Activated CD8-positive, alpha-beta memory T cell treated with anti-CD3 and anti-CD28 coated beads, Interleukin-2, amount 50 U/mL, for 4 hours (primary cell): ENCODE measurements around the gene ZNF385A.

ENCODE experiments used
- DNase-seq: peaks from one replicate; pipeline ENCODE4 v3.0.0-alpha.2; 2020

Gene ZNF385A

DNA sequence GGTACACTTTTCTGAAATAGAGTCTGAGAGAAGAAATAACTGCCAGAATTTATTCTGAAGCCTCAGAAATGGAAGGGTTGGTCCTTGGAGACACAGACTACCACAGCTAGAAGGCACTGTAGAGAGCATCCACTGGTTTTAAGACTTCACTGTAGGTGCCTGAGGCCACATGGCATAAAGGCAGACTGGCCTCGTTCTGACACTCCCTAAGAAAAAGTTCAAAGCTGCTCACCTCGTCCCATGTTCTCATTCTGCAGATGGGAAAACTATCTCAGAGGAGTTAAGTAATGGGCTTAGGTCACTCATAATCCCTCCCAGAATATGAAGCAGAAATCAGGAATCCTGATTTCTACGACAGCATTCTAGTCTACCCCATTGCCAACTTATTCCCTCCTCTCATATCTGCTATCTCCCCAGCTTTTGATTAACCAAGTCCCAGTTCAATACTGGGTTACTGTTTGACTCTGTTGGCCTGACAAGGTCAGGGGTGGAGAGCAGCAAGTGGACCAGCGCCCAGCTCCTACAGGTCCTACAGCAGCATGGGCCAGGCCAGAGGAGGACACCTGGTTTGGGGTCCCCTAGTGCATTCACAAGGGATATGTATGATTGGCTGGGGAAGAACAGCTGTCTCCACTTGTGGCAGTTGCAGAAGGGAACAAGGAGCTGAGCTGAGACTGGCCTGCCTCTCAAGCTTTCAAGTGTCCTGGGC is 30.8 kb upstream of the ZNF385A start:
- no peak for DNase-seq

DNA sequence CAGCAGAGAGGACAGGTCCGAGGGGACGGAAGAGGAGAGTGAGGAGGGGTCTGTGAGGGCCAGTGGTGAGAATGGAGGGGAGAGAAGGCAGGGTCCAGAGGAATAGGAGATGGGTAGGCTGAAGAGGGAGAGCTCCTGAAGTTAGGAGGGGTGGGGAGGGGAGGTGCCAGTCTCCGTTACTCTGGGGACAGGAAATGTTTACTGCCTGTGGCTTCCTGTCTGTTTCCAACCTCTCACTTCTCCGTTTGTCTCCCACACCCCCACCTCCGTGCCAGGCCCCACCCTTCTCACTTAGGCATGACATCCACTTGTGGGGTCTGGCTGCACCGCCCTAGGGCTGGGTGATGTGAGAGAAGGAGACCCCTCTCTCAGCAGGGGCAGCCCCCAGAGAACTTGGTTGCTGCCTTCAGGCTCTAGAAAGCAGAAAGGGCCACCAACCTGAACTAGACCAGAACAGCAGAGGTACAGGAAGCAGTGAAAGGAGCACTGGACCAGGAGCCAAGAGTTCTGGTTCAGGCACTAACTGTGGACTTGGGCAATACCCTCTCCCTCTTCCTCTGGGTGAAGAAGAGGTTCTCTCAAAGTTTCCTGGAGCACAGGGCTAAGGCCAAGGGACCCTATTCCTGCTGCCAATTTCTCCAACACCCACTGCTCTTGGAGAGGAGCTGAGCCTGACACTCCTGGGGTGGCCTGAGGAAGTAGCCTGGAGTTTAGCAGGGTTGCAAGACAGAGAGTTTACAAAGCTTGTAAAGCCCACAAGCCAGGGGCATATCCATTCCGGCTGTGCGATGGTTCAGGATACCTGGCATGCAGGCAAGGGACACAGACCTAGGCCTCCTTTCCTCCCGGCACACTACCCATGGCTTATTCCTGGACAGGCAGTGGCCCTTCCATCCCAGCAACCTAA is 29.0 kb upstream of the ZNF385A start:
- peak; percentile 74 for DNase-seq

DNA sequence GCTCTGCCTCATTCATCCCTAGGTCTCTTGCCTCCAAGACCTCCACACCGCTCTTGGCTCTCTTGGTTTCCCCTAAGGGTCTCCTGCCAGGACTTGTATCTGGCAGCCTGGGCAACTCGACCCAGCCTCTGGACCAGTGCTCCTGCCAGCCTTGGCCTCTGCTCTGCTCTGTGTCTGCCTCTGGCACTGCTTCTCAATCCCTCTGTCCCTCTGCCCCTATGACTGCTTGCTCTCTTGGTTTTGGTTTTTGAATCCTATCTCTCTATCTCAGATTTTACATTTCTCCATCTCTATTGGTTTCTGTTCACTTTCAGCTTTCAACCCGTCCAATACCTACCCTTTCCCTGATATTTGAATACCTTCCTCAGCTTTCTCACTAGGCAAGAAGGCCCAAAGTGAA is 28.3 kb upstream of the ZNF385A start:
- DNase-seq = no peak

DNA sequence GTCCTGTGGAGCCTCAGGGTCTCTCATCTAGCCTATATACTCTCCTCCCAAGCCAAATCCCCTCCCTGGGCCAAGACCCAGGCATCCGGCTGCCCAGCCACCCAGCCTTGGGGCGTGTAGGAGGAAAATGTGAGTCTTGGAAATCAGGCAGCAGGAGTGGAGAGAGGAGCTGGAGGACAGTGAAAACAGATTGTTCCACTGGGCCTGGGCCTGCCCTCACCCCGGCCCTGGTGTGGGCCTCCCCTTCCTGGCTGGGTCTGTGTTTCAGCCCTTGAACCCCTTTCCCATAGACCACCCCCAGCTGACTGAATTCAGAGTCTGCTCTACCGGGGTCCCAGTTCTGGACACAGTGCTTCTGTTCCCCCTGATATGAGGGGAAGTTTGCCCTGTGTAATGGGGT is 27.8 kb upstream of the ZNF385A start:
- DNase-seq = no peak

DNA sequence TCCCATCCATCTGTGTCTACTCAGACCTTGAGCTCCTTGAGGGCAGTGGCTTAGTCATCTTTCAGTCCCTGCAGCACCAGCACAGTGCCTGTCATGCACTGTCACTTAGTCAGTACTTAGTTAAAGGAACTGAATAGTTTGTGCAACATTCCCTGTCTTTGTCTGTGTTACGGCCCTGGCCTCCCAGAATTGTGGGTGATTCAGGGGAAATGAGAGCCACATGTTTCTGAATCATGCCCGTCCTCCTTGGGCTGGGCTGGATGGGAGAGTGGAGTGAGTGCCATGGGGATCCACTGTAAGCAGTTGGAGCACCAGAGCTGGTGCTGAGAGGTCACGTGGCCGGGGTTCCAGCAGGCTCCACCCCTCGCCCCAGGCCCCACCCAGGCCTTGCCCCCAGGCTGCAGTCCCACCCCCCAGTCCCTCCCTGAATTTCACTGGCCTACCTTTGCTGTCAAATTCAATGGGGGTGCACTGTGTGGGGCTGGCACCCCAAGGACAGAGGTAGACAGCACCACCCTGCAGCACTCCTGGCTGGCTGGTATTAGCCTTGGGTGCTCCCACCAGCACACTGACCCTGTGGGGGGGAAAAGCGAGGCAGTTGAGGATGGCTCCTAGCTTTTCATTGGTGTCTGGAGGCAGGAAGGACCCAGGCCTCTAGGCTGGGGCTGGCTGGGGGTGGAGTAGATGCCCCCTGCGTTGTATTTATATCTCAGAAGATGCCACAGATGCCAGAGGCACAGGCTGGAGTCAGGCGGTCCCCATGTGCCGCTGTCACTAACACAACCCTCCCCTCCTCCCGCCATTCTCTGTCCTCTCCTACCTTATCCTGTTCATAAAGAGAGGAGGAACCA is 27.1 kb upstream of the ZNF385A start:
- no peak for DNase-seq

DNA sequence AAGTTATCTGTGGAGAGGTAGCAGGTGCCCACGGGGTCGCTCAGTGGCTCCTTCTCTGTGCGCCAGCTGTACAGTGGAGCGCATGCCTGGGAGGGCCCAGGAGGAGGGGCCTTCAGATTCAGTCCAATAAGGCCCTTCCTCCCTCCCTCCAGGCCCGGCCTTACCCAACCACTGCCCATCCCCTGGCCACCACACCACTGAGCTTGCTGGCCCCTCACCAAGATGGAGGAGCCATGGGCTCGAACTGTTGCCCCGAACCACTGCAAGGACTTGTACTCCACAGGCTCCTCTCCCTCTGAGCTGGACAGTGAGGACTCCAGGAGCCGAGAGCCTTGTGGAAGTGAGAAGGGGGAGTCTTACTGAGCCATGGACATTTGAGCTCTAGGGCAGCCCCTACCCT is 24.7 kb upstream of the ZNF385A start:
- DNase-seq = no peak

DNA sequence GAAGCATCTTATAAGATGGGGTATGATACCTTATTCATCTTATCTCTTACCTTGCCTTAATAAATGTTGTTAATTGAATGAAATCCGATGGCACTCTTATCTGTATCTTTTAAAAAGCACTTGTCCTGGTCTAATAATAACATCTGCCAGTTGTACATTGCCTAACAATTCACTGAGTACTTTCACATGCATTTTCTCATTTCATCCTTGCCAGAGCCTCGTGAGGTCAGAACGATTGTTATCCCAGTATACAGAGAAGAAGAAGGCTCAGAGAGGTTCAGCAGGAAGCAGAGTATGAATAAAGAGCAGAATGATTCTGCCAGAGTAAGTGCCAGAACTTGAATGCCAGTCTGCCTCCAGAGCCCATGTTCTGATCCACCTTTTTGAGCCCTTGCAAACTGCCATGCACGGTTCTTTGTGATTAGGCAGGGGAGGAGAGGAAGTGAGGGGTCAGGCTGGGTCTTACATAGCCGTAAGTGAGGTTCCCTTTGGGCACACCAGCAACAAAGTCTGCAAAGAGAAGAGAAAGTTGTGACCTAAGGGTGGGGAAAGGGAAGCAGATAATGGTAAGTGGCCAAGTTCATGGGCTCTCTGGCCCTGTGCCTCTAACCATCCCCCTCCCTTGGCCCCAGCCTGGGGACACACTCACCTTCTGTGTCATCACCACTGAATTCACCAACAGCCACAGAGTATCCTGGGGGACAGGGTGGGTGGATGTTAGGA is 22.8 kb upstream of the ZNF385A start:
- DNase-seq = no peak

DNA sequence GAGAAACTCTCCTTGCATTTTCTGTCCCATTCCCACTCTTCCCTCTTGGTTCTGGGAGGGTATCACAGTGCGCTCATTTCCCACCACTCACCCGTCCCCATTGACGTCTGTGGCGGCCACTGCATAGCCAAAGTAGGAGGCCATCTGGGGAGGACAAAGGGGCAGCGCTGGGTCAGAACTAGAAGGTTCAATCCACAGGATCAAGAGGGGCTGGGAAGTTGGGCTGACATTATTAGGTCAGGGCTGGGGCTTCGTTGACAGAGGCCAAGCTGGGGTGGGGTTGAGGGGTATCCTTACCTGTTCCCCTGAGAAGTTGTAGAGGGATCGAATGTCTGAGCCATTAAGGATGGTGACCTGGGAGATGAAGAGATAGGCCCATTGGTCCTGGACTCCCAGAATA is 21.0 kb upstream of the ZNF385A start:
- no peak for DNase-seq

DNA sequence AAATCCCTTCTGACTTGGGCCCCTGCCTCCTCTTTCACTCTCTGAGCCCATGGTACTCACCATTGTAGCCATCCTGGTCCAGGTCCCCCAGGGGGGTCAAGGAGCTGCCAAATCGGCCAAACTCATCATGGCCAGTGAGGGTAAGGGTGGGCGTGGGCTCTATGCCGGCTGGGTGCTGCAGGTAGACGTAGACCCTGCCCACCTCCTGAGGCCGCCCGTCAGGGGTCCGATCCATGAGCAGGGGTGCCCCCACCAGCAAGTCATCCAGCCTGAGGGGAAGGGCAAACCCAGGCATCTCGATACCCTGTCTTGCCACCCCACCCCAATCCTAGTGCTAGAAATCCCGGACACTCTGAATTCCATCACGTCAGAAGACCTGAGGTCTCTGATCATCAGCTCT is 20.6 kb upstream of the ZNF385A start:
- DNase-seq = no peak

DNA sequence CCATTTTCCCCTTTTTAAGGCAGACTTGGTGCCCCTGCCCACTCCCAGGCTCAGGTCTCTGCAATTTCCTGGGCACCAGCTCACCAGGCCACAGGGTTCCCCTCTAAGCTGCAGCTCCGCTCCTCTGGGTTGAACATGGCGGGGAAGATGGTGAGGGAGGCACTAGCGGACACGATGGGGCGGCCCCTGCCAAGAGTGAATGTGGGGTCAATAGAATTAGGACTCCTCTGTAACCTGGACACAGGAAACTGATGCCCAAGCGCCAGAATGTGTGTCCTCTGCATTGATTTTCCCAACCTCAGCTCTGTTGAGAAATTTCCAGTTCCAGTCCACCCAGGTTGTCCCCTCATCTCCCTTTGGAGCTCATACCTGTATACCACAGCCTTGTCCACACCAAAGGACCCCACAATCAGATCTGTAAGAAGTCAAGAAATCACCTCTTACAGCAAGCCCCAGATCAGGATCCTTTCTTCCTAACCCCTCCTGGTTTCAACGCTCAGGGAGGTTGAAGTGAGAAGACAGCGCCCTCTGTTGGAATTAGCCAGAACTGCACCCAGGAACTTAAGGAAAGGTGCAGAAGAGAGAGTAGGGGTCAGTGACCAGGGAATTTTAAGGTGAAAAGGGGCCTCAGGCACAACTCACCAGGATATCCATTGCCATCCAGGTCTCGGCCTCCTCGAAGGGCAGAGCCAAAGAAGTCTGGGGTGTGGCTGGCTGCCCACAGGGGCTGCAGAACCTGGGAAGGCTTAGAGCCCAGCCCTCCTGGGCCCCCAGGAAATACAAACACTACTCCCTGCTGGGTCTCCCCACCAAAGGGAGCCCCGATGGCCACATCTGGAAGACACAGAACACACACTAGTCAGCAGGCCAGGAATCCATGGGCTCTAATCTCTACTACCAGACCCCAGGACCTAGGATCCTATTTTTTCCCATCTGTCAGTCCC is 19.8 kb upstream of the ZNF385A start:
- peak; percentile 66 for DNase-seq

DNA sequence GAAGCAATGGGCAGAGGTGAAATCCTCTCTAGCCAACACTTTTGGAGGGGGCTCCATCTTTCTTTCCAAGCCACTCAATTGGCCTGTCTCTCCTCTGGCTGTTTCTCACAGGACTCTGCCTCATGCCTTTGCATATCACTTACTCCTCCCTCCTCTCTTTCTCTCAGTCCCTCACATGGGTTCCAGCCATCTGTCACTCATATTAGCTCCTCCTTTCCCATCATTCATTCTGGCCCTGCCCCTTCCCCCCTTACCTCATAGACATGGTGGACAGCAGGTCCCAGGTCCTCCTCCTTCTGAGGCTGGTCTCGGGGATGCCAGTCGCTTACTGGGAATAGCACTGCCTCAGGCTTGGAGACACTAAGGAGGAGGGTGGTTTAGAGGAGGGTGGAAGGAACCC is 16.6 kb upstream of the ZNF385A start:
- DNase-seq = no peak

DNA sequence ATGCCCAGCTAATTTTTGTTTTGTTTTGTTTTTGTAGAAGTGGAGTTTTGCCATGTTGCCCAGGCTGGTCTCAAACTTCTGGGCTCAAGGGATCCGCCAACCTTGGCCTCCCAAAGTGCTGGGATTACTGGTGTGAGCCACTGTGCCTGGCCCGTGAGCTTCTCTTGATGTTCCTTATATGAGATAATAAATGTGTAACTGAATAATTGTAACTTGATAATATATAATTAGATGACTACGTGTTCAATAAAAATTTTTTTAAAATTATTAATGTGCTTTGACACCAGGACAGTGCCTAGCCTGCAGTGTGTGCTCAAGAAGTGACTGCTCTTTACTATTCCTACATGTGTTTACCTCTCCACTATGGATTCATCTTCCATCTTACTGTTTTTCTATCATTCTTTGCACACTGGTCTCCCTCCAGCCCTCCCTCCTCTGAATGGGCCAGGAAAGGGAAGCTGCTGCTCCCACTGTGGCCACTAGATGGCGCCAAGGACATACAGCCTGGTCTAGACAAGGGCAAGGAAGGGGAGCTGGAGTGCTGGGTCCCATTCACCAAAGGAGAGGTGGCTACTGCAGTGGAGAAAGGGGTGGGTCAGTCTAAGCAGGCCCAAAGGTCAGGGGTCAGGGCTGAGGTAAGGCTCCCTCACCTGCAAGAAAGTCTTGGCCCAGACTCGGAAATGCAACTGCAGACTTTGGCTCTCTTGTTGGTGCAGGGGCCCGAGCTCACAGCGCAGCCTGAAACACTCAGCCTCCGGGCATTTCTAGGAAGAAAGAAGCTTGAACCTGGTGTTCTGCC is 14.7 kb upstream of the ZNF385A start:
- peak; percentile 90 for DNase-seq

DNA sequence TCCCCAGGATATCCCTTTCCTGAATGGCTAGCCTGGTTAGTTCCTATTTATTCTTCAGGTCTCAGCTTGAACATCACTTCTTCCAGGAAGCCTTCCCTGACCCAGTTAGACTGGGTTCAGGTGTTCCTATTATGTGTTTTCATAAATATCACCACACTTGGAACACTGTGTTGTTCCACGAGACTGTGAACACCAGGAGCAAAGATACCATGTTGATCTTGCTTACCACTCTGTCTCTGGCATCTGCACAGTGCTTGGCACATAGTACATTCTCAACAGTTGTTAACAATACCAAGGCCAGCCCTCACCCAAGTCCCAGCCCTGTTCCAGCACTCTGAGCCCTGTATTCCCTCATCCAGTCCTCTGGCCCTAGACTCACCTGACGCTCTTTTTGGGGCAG is 13.7 kb upstream of the ZNF385A start:
- no peak for DNase-seq

DNA sequence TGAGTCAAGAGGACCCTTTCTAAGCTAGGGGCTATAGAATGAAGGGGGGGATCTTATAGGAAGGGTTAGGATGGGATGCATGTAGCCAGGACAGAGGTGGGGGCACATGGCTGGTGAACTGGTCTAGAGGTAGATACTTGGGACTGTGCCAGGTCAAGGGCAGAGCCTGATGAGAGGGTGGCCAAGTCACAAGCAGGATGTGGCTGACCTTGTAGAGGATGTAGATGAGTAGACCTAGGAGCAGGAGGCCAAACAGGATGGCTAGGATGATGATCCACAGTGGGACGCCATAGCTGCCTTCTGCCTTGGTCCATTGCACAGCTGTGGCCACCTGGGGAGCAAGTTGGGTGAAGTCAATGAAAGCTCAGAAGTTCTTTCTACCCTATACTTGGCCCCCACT is 12.6 kb upstream of the ZNF385A start:
- no peak for DNase-seq

DNA sequence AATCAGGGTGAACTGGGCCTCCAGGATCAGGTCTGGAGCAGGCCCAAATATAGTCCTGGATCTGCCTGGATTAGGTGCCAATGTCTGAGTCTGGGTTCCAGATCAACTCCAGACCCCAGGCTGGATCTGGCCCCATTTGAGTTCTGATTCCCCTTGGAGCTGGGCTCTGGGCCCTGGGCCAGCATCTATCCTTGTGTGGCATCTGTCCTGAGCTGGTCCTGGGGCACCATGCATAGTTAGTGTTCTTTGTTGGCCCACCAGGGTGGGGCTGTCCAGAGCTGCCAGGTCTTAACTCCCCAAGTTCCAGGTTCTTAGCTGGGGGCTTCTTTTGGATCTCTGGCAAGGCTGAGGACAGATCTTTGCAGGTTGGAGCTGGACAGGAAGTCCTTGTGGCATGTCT is 11.0 kb upstream of the ZNF385A start:
- no peak for DNase-seq

DNA sequence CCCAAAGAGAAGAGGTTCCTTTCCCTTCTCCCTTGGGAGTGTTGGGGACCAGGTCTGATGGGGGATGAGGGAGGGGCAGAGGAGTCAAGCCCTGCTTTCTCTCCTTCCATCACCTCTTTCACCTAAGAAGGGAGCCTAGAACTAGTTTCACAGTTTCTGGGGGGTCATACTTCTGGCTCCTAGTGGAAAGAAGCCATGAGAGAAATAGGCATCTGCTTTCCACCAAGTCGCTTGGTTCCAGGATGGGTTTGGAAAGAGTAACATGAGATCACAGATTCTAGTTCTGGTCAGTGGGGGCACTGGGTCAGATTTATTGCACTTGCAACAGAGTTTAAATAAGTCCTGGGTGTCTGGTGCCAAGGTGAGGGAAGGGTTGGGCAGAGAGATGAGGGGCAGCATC is 10.5 kb upstream of the ZNF385A start:
- DNase-seq = no peak

DNA sequence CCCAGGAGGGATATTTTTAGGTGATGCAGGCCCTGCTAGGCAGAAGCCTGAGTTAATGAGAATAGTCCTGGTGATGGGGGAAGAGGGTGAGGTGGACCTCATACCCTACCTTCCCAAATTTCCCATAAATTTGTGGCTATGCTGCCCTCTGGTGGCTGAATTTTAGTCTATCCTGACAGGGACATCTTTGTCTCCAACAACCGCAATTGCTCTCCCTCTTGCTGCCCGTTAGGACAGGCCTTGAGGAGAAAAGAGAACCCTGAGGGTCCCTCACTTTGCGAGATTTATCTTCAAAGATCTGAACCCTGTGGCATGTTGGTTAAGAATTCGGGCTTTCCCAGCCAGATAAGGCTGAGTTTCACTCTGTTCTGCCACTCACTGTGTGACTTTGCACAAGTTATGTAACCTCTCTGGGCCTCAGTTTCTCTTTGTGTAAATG is 9.8 kb upstream of the ZNF385A start:
- DNase-seq = no peak

DNA sequence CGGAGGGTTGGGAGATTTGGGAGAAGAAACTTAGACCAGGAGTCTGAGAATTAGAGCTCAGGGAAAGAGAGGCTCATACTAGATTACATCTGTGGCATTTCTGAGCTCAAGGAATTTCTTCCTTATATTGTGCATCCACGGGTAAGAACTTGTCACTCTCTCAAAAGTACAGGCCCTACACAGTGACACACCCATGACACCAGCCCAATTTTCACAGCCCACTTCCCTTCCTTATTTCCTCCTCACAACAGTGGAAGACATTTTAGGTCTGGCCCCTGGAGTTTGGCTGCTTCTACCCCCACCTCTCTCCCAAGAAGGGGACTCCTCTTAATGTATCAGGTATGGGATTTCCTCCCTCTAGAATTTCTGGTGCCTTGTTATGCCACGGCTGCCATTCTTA is 9.2 kb upstream of the ZNF385A start:
- no peak for DNase-seq

DNA sequence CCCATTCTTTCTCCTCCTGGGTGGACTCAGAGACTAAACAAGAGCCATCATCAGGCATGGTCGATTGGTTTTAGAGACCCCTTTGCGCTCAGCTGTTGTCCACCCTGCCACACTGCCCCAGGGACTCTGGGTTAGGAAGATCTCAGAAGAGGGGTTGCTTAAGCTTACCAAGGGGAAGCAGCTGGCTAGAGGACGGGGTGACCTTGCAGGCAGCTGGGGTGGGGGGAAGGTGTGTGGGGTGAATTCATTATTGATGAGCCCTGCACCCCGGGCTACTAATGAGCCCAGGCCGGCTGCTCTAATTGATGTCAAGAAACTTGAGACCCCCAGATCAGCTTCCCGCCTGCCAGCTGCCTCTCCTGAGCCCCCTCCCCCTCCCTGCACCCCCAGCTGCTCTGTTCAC is 8.7 kb upstream of the ZNF385A start:
- no peak for DNase-seq

DNA sequence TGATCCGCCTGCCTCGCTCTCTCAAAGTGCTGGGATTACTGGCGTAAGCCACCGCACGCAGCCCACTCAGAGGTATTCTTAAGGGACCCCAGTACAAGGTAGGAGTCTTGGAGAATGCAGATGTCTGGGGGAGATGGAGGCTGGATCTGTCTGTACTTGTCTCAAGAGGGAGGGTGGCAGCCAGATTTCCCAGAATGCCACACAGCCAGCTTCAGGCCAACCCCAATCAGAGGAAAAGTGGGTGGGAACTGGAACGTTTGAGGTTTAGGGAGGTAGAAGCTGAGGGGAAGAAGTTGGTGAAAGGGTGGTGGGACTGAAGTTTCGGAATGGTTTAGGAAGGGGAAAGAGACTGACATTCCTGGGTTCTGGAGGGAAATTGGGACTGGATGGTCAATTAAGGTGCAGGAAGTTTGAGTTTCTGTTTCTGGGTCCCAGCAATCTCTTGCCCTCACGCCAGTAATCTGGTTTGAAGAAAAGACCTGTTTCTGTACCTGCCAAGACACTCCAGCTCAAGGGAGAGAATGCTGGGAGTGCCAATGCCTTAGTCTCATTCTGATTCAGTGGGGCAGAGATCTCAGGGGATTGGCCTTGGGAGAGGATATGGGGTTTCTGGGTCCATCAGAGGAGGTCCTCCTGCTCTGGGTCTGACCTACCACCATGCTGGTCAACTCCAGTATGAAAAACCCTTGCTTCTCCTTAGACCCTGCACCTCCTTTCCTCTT is 8.1 kb upstream of the ZNF385A start:
- DNase-seq = no peak
